ENCODE measurements around the gene ZNF541.

ZNF541 gene

GRCh38 chr19:47573071-47574026 lies at the start of gene ZNF541:
ZNF541 (minus strand) TSS chr19:47573148; CDS start chr19:47555856, 17,292 bp downstream.
- DNase-seq (ENCODE audit: low spot score): peak; percentile 90

- DNase-seq (ENCODE audit: low spot score): no peak
Observed at GRCh38 chr19:47619763-47620162, 46.8 kb upstream of the ZNF541 start.

- no peak for DNase-seq (ENCODE audit: low spot score)
Observed at GRCh38 chr19:47618771-47619170, 45.8 kb upstream of the ZNF541 start.

- DNase-seq (ENCODE audit: low spot score): no peak
Observed at GRCh38 chr19:47615714-47616113, 42.8 kb upstream of the ZNF541 start.

GRCh38 chr19:47615230-47615629 lies 42.3 kb upstream of the ZNF541 start:
- no peak for DNase-seq (ENCODE audit: low spot score)

- DNase-seq (ENCODE audit: low spot score): no peak
Observed at GRCh38 chr19:47614559-47614958, 41.6 kb upstream of the ZNF541 start.

GRCh38 chr19:47614021-47614295 lies 41.0 kb upstream of the ZNF541 start:
- no peak for DNase-seq (ENCODE audit: low spot score)

GRCh38 chr19:47613165-47614020 lies 40.4 kb upstream of the ZNF541 start:
- DNase-seq (ENCODE audit: low spot score): peak; percentile 87

GRCh38 chr19:47610902-47611301 lies 38.0 kb upstream of the ZNF541 start:
- no peak for DNase-seq (ENCODE audit: low spot score)

- DNase-seq (ENCODE audit: low spot score): peak; percentile 42
Observed at GRCh38 chr19:47609906-47610894, 37.3 kb upstream of the ZNF541 start.

- peak; percentile 91 for DNase-seq (ENCODE audit: low spot score)
Observed at GRCh38 chr19:47608969-47609905, 36.3 kb upstream of the ZNF541 start, which contains the start of gene BICRA. BICRA (plus strand) TSS chr19:47609134; CDS start chr19:47673575, 64,441 bp downstream.

- peak; percentile 97 for DNase-seq (ENCODE audit: low spot score)
Observed at GRCh38 chr19:47608074-47608918, 35.3 kb upstream of the ZNF541 start.

- DNase-seq (ENCODE audit: low spot score): no peak
Observed at GRCh38 chr19:47607564-47608073, 34.7 kb upstream of the ZNF541 start.

- no peak for DNase-seq (ENCODE audit: low spot score)
Observed at GRCh38 chr19:47603706-47604565, 31.0 kb upstream of the ZNF541 start.

GRCh38 chr19:47601180-47601904 lies 28.4 kb upstream of the ZNF541 start:
- DNase-seq (ENCODE audit: low spot score): no peak

- peak; percentile 99 for DNase-seq (ENCODE audit: low spot score)
Observed at GRCh38 chr19:47600246-47601179, 27.6 kb upstream of the ZNF541 start.

Measured in AG20443 (cell line).